ENCODE results near the gene SLC25A19.

The SLC25A19 gene

GRCh38 chr17:75241502-75241901, 47.7 kb downstream of the SLC25A19 start:
- no peak for DNase-seq (ENCODE audit: low spot score)

- DNase-seq (ENCODE audit: low spot score) = no peak
Measured at GRCh38 chr17:75241143-75241430, 48.1 kb downstream of the SLC25A19 start.

- peak; percentile 78 for DNase-seq (ENCODE audit: low spot score)
Measured at GRCh38 chr17:75240394-75241142, 48.7 kb downstream of the SLC25A19 start.

GRCh38 chr17:75239778-75240393, 49.3 kb downstream of the SLC25A19 start:
- no peak for DNase-seq (ENCODE audit: low spot score)

GRCh38 chr17:75239214-75239613, 50.0 kb downstream of the SLC25A19 start:
- DNase-seq (ENCODE audit: low spot score) = no peak

- DNase-seq (ENCODE audit: low spot score) = peak; percentile 84
Measured at GRCh38 chr17:75238684-75239191, 50.5 kb downstream of the SLC25A19 start.

- DNase-seq (ENCODE audit: low spot score) = no peak
Measured at GRCh38 chr17:75238020-75238580, 51.1 kb downstream of the SLC25A19 start.

- no peak for DNase-seq (ENCODE audit: low spot score)
Measured at GRCh38 chr17:75237100-75238014, 51.9 kb downstream of the SLC25A19 start.

GRCh38 chr17:75232786-75233185, 56.4 kb downstream of the SLC25A19 start:
- no peak for DNase-seq (ENCODE audit: low spot score)

GRCh38 chr17:75231741-75232464, 57.3 kb downstream of the SLC25A19 start:
- DNase-seq (ENCODE audit: low spot score) = no peak

GRCh38 chr17:75231071-75231470, 58.2 kb downstream of the SLC25A19 start:
- DNase-seq (ENCODE audit: low spot score) = no peak

- no peak for DNase-seq (ENCODE audit: low spot score)
Measured at GRCh38 chr17:75228847-75229246, 60.4 kb downstream of the SLC25A19 start.

- no peak for DNase-seq (ENCODE audit: low spot score)
Measured at GRCh38 chr17:75228305-75228704, 60.9 kb downstream of the SLC25A19 start.

GRCh38 chr17:75227729-75228128, 61.5 kb downstream of the SLC25A19 start:
- DNase-seq (ENCODE audit: low spot score) = no peak

- no peak for DNase-seq (ENCODE audit: low spot score)
Measured at GRCh38 chr17:75225016-75225415, 64.2 kb downstream of the SLC25A19 start.

Data from HuH-7.5 (cell line).